Kidney (tissue), 14 donors: ENCODE results near the gene MRC2. TPM values are rescaled to one million over a fixed set of nuclear protein-coding genes. Genes with fewer than 3 reads are reported as not detected.
A peak's percentile ranks its signal among the peaks of the same experiment; 100 is the strongest.

Experiments used
- DNase-seq, 5 donors: peaks; one replicate each; pipeline ENCODE4 v3.0.0-alpha.2; 2013 to 2020
- FAIRE-seq: peaks from 2 replicates; lab custom pipeline; 2012; peaks lifted over from hg19 to GRCh38; lab: Jason Lieb, UNC
- H3K27ac ChIP-seq, 2 donors: one replicate each; pipeline ENCODE4 v1.7.0; 2013; ENCODE audit warnings: low read depth in 2 of 2, low read length in 2 of 2, inconsistent platforms in 1 of 2
- H3K27me3 ChIP-seq: one replicate; pipeline ENCODE4 v1.7.1; 2013; ENCODE audit warnings: low read length, inconsistent platforms; ENCODE audit not compliant: control insufficient read depth, insufficient read depth
- H3K36me3 ChIP-seq, 3 donors: one replicate each; pipeline versions ENCODE4 v1.7.0 to v1.7.1; 2013; ENCODE audit warnings: low read length in 3 of 3, control low read depth in 1 of 3, inconsistent platforms in 1 of 3; ENCODE audit not compliant: insufficient read depth in 3 of 3, control insufficient read depth in 2 of 3
- H3K4me1 ChIP-seq, 3 donors: one replicate each; pipeline versions ENCODE4 v1.7.0 to v1.7.1; 2013; ENCODE audit warnings: low read length in 3 of 3, inconsistent platforms in 1 of 3, low read depth in 1 of 3; ENCODE audit not compliant: control insufficient read depth in 2 of 3, insufficient read depth in 2 of 3
- H3K4me3 ChIP-seq, 3 donors: one replicate each; pipeline versions ENCODE4 v1.7.0 to v1.8.1; 2013; ENCODE audit warnings: low read length in 3 of 3, control low read depth in 1 of 3, inconsistent platforms in 1 of 3
- H3K9ac ChIP-seq, 3 donors: one replicate each; pipeline versions ENCODE4 v1.7.0 to v1.7.1; 2013; ENCODE audit warnings: low read length in 3 of 3, control low read depth in 1 of 3, inconsistent platforms in 1 of 3
- H3K9me3 ChIP-seq, 3 donors: one replicate each; pipeline versions ENCODE4 v1.7.0 to v1.7.1; 2013; ENCODE audit warnings: low read length in 3 of 3, control low read depth in 1 of 3, inconsistent platforms in 1 of 3; ENCODE audit not compliant: control insufficient read depth in 2 of 3, insufficient read depth in 1 of 3
- intact Hi-C: fragments of 100-400 bp; cut with DNase I; formaldehyde crosslinking; loops from one replicate; pipeline ENCODE4 v1.11.1; 2022
- polyA plus RNA-seq: library from polyadenylated mRNA; stranded (reverse); fragments of 350-450 nt; fragmentation: Illumina TruSeq; extraction: RNeasy Lipid Tissue Mini Kit (QIAGEN cat#74804); gene quantifications from one replicate; pipeline ENCODE4 v1.2.3, GENCODE V29; 2014; ENCODE audit warnings: low read depth, low replicate concordance; ENCODE audit not compliant: insufficient read depth
- total RNA-seq: library from RNA; stranded (reverse); fragmentation: NEBNext Ultra II Directional; extraction: Animal tissue kit (Norgen Biotek cat#: 25700); gene quantifications from one replicate; pipeline ENCODE4 v1.2.1, GENCODE V29; 2021
- TF ChIP-seq, protein P1 (sequence below): IDR thresholded peaks from 3 replicates; pipeline ENCODE4 v1.5.1; 2012; ENCODE audit warnings: mild to moderate bottlenecking, moderate library complexity, borderline replicate concordance; ENCODE audit not compliant: insufficient read depth; ENCODE audit errors: extremely low read depth
- donor health status: control.
- donor health status: control.
- donor health status: control.
- donor health status: control.
- donor health status: control.
- donor health status: DM: yes; HTN: yes; CAD: no.
- donor health status: Normal renal cell carcinoma (clear cell type).

The MRC2 gene
- total and polyA plus RNA-seq, 2 donors from 2014 or later, result 18.0 to 23.7 TPM

DNA sequence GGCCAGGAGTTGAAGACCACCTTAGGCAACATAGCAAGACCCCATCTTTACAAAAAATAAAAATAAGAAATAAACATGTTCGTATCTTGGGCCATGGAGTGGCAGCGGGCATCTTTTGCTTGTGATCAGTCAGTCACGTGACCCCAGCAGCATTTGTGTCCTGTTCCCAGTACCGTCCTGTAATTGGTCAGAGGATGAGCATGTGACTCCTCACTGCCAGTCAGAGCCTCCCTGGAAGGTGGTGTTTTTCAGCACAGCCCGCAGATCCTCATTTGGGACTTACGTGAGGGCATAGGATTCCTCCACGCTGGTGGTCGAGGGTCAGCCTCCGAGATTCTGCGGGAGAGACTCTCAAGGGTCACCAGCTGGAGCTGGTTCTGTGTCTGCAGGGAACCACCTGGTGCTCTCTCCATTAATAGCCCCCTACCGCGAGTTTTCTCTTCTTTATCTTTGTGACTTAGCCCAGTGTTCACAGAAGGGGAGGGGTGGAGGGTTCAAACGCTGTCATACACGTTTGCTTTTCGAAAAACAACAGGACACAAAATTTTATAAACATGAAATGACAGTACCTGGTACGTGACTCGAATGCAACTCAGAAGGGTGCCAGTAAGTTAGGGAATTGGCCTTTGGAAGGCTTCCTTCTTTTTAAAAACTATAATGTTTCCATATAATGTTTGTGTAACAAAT is 17.2 kb downstream of the MRC2 start:
- no peak overlapping the region for H3K27ac ChIP-seq
- no peaks in the 10 kb centered on the region for H3K27me3 ChIP-seq
- H3K4me3 ChIP-seq, result no peak overlapping the region
- FAIRE-seq (no peak), DNase-seq (peak in 1 of 5 donors; percentile 34)
- no peaks in the 10 kb centered on the region for H3K4me1 ChIP-seq
- TF ChIP-seq, protein P1, sequence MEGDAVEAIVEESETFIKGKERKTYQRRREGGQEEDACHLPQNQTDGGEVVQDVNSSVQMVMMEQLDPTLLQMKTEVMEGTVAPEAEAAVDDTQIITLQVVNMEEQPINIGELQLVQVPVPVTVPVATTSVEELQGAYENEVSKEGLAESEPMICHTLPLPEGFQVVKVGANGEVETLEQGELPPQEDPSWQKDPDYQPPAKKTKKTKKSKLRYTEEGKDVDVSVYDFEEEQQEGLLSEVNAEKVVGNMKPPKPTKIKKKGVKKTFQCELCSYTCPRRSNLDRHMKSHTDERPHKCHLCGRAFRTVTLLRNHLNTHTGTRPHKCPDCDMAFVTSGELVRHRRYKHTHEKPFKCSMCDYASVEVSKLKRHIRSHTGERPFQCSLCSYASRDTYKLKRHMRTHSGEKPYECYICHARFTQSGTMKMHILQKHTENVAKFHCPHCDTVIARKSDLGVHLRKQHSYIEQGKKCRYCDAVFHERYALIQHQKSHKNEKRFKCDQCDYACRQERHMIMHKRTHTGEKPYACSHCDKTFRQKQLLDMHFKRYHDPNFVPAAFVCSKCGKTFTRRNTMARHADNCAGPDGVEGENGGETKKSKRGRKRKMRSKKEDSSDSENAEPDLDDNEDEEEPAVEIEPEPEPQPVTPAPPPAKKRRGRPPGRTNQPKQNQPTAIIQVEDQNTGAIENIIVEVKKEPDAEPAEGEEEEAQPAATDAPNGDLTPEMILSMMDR, result no peak
- intact Hi-C loops, result no loop called here
- H3K9ac ChIP-seq, result no peak overlapping the region
- H3K9me3 ChIP-seq, result no peaks in the 10 kb centered on the region
- no peaks in the 10 kb centered on the region for H3K36me3 ChIP-seq

- DNase-seq (peak in 1 of 5 donors; percentile 26), FAIRE-seq (no peak)
- H3K4me3 ChIP-seq, result no peak overlapping the region
- H3K36me3 ChIP-seq, result no peaks in the 10 kb centered on the region
- H3K9me3 ChIP-seq, result no peaks in the 10 kb centered on the region
- H3K27ac ChIP-seq, result no peak overlapping the region
- no peak overlapping the region for H3K9ac ChIP-seq
- TF ChIP-seq, protein P1, result no peak
- intact Hi-C loops, result no loop called here
- H3K4me1 ChIP-seq, result peaks cover 0 to 4% (median 3%) of the 10 kb centered on the region in 3 donors
- H3K27me3 ChIP-seq, result no peaks in the 10 kb centered on the region
Observed at GRCh38 chr17:62648251-62648955, 20.9 kb downstream of the MRC2 start.

DNA sequence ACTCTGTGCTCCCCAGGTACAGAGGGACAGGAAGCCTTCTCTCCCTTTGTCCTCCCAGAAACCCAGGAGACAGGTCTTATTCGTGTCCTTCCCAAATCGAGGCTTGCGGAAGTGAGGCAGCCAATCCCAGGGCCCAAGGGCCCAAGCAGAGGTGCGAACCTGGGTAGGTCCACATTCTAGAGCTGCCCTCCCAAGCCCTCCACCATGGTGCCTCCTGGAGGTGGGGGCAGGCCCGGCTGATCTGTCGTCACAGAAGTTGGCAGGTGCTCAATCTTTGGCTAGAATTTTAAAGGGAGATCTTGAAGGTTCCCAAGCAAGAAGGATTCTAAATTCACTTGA is 21.5 kb downstream of the MRC2 start:
- intact Hi-C loops, result no loop called here
- no peak overlapping the region for H3K27ac ChIP-seq
- no peak for FAIRE-seq

More for the DNA sequence above, 21.5 kb downstream of the MRC2 start:
- no peaks in the 10 kb centered on the region for H3K27me3 ChIP-seq
- no peak overlapping the region for H3K9ac ChIP-seq
- no peak overlapping the region for H3K4me3 ChIP-seq
- H3K4me1 ChIP-seq, result peaks cover 0 to 4% (median 3%) of the 10 kb centered on the region in 3 donors
- TF ChIP-seq, protein P1, result no peak
- no peaks in the 10 kb centered on the region for H3K36me3 ChIP-seq
- DNase-seq, result peak in 1 of 5 donors; percentile 31
- no peaks in the 10 kb centered on the region for H3K9me3 ChIP-seq
